Measurements from ENCODE around the gene PPP3R2.
"Not testable (repeated sequence)": the region's sequence is repeated elsewhere in the genome, so short reads cannot be mapped to it uniquely, and the experiment has no call there.

PPP3R2 gene

GRCh38 chr9:101587332-101588043, 7.3 kb downstream of the PPP3R2 start:
- DNase-seq = no peak

- DNase-seq = no peak
Observed at GRCh38 chr9:101586651-101587050, 8.1 kb downstream of the PPP3R2 start.

- DNase-seq = no peak
Observed at GRCh38 chr9:101585740-101586139, 9.0 kb downstream of the PPP3R2 start.

GRCh38 chr9:101582553-101582952, 12.2 kb downstream of the PPP3R2 start:
- DNase-seq = no peak

GRCh38 chr9:101579711-101580545, 14.8 kb downstream of the PPP3R2 start:
- no peak for DNase-seq

GRCh38 chr9:101578378-101578777, 16.4 kb downstream of the PPP3R2 start:
- DNase-seq = no peak

GRCh38 chr9:101574731-101575333, 19.9 kb downstream of the PPP3R2 start:
- no peak for DNase-seq

GRCh38 chr9:101572316-101572715, 22.5 kb downstream of the PPP3R2 start:
- DNase-seq = no peak

GRCh38 chr9:101571114-101571513, 23.7 kb downstream of the PPP3R2 start:
- DNase-seq = no peak

- peak; percentile 56 for DNase-seq
Observed at GRCh38 chr9:101569741-101570501, 24.8 kb downstream of the PPP3R2 start.

- DNase-seq = no peak
Observed at GRCh38 chr9:101567725-101568350, 26.9 kb downstream of the PPP3R2 start.

GRCh38 chr9:101566904-101567724, 27.7 kb downstream of the PPP3R2 start:
- peak; percentile 35 for DNase-seq

- no peak for DNase-seq
Observed at GRCh38 chr9:101564252-101564651, 30.5 kb downstream of the PPP3R2 start.

- no peak for DNase-seq
Observed at GRCh38 chr9:101562966-101563365, 31.8 kb downstream of the PPP3R2 start.

- DNase-seq = no peak
Observed at GRCh38 chr9:101561740-101562139, 33.0 kb downstream of the PPP3R2 start.

GRCh38 chr9:101549472-101550098, 45.2 kb downstream of the PPP3R2 start:
- not testable (repeated sequence) for DNase-seq

- no peak for DNase-seq
Observed at GRCh38 chr9:101543098-101543735, 51.6 kb downstream of the PPP3R2 start.

All from CD4-positive, alpha-beta T cell treated with Interleukin-21 for 1 hour (primary cell).